GM06990 (cell line): ENCODE data around the gene CRB2.

Experiments
- DNase-seq: peaks from one replicate; pipeline ENCODE4 v3.0.0-alpha.2; 2011; ENCODE audit not compliant: insufficient read length; ENCODE audit errors: extremely low read depth
- H3K27me3 ChIP-seq: replicated peaks from 2 replicates; pipeline ENCODE4 v1.6.0; 2011; ENCODE audit warnings: low read length; ENCODE audit not compliant: control insufficient read depth, insufficient read depth
- H3K36me3 ChIP-seq: 2 replicates; pipeline ENCODE4 v1.5.1; 2011; ENCODE audit warnings: low read length; ENCODE audit not compliant: control insufficient read depth, insufficient read depth
- H3K4me3 ChIP-seq: replicated peaks from 2 replicates; pipeline ENCODE4 v1.5.1; 2011; ENCODE audit warnings: low read depth, mild to moderate bottlenecking, control low read depth, low read length
- TF ChIP-seq, protein P1 (sequence below): IDR thresholded peaks from 2 replicates; pipeline ENCODE4 v1.5.1; 2011; ENCODE audit warnings: low read length, control low read depth, mild to moderate bottlenecking, inconsistent platforms; ENCODE audit not compliant: insufficient read depth, poor library complexity, severe bottlenecking

The CRB2 gene

DNA sequence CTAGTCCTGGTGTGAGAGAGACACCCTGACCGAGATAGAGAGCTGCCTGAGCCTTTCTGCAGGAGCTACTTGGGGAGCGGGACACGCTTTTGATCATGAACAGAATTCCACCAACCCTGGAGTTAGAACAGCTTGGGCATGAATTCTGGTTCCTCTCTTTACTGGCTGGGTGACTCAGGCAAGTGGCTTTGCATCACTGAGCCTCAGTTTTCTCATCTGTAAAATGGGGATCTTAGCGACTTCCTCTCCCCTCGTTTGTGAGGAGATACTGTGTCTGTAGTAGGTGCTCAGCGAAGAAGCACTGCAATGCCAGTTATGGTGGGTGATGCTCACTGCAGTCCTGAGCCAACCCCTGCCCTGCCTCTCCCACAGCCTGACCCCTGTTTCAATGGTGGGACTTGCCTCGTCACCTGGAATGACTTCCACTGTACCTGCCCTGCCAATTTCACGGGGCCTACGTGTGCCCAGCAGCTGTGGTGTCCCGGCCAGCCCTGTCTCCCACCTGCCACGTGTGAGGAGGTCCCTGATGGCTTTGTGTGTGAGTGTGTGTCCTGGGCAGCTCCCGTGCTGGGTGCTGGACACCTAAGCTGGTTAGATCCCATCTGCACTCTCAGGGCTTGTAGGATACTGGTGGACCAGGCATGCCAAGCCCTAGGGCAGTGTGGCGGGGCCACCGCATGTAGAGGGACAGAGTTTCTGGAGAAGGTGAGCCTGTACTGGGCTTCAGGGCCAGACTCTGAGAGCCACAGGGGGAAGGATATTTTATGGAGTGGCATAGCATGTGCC, 16.0 kb downstream of the CRB2 start:
- no peak for DNase-seq
- H3K4me3 ChIP-seq, result no peak overlapping the region
- TF ChIP-seq, protein P1, sequence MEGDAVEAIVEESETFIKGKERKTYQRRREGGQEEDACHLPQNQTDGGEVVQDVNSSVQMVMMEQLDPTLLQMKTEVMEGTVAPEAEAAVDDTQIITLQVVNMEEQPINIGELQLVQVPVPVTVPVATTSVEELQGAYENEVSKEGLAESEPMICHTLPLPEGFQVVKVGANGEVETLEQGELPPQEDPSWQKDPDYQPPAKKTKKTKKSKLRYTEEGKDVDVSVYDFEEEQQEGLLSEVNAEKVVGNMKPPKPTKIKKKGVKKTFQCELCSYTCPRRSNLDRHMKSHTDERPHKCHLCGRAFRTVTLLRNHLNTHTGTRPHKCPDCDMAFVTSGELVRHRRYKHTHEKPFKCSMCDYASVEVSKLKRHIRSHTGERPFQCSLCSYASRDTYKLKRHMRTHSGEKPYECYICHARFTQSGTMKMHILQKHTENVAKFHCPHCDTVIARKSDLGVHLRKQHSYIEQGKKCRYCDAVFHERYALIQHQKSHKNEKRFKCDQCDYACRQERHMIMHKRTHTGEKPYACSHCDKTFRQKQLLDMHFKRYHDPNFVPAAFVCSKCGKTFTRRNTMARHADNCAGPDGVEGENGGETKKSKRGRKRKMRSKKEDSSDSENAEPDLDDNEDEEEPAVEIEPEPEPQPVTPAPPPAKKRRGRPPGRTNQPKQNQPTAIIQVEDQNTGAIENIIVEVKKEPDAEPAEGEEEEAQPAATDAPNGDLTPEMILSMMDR, result no peak
- peaks cover 3% of the 10 kb centered on the region for H3K27me3 ChIP-seq
- no peaks in the 10 kb centered on the region for H3K36me3 ChIP-seq

DNA sequence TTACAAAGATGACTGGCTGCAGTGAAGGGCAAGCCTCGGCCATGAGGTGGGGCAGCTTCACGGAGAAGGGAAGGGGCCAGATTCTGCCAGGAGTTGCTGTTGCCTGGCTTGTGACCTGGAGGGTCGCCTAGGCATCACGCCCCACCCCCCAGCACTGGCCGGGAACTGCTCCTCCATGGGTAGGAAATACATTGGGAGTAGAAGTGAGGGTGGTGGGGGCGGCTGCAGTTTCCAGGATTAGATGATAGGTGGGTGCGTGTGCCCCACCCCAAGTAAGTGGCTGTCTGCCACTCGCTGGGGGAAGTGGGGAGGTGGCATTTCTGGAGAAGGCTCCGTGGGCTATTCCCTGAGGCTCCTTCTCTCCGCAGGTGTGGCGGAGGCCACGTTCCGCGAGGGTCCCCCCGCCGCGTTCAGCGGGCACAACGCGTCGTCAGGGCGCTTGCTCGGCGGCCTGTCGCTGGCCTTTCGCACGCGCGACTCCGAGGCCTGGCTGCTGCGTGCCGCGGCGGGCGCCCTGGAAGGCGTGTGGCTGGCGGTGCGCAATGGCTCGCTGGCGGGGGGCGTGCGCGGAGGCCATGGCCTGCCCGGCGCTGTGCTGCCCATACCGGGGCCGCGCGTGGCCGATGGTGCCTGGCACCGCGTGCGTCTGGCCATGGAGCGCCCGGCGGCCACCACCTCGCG, 16.9 kb downstream of the CRB2 start:
- DNase-seq, result no peak
- Histone ChIP-seq H3K4me3 (no peak overlapping the region), H3K36me3 (no peaks in the 10 kb centered on the region), H3K27me3 (peaks cover 3% of the 10 kb centered on the region)
- TF ChIP-seq, protein P1, result no peak

DNA sequence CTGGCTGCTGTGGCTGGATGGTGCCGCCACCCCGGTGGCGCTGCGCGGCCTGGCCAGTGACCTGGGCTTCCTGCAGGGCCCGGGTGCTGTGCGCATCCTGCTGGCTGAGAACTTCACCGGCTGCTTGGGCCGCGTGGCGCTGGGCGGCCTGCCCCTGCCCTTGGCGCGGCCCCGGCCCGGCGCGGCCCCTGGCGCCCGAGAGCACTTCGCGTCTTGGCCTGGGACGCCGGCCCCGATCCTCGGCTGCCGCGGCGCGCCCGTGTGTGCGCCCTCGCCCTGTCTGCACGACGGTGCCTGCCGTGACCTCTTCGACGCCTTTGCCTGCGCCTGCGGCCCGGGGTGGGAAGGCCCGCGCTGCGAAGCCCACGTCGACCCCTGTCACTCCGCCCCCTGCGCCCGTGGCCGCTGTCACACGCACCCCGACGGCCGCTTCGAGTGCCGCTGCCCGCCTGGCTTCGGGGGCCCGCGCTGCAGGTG, 17.5 kb downstream of the CRB2 start:
- TF ChIP-seq, protein P1, result no peak
- H3K36me3 ChIP-seq, result no peaks in the 10 kb centered on the region
- H3K4me3 ChIP-seq, result no peak overlapping the region
- DNase-seq, result no peak
- H3K27me3 ChIP-seq, result peaks cover 3% of the 10 kb centered on the region

DNA sequence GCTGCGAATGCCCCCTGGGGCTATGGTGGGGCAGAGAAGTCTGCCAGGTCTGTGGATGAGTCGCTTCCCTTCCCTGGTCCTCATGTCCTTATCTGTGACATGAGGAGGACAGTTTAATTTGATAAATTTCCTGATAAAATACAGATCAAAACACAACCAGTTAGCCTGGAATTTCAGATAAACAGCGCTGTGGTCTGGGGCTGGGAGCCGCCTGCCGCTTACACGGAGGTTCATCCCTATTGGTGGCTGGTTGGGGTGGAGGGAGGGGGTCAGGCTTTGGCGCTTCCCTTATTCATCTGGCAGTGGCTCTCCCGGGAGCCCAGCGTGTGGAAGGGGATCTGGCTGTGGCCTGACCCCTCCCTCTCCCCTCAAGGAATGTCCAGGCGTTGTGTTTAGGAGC, 17.9 kb downstream of the CRB2 start:
- peaks cover 3% of the 10 kb centered on the region for H3K27me3 ChIP-seq
- no peak for DNase-seq
- TF ChIP-seq, protein P1, result no peak
- no peak overlapping the region for H3K4me3 ChIP-seq
- H3K36me3 ChIP-seq, result no peaks in the 10 kb centered on the region

DNA sequence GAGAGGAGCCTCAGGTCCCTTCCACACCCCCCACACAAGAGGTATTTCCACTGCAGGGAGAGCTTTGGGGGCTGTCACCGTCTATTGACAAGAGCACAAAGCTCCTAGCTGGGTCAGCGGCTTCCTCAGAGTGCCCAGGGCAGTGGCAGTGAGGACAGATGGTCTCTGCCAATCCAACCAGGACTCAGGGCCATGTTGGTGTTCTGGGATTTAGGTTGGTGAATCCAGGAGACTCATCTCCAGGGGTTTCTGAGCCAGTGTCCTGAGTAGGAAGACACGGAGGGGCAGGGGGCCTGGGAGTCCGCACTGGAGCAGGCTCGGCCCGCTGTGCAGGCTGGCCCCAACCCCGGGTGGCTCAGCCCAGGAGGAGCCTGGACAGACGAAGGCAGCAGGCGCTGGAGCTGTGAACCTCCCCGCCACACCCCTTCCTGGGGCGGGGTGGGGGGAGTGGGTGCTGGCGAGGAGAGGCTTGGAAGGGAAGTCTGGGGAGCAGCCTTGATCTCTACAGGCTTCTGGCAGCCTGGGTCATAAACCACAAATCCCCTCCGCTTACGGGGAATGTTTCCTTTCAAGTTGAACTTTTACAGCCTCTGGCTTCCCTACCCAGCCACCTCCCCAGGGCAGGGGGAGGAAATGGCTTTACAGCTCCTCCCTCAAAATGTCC, 19.6 kb downstream of the CRB2 start:
- TF ChIP-seq, protein P1, result no peak
- H3K27me3 ChIP-seq, result peaks cover 2% of the 10 kb centered on the region
- H3K4me3 ChIP-seq, result no peak overlapping the region
- no peak for DNase-seq
- no peaks in the 10 kb centered on the region for H3K36me3 ChIP-seq
